HG02798 (cell line): ENCODE data around the gene TTC28.
"Not testable (repeated sequence)": the region's sequence is repeated elsewhere in the genome, so short reads cannot be mapped to it uniquely, and the experiment has no call there.

Experiments
- ATAC-seq: cut with Tn5 transposase; IDR thresholded peaks from one replicate; pipeline ENCODE4 v1.9.1; 2021; ENCODE audit warnings: mild to moderate bottlenecking; ENCODE audit not compliant: unreplicated experiment, poor library complexity

Gene TTC28

GRCh38 chr22:28609921-28610320, 69.7 kb downstream of the TTC28 start:
- ATAC-seq = no peak

DNA sequence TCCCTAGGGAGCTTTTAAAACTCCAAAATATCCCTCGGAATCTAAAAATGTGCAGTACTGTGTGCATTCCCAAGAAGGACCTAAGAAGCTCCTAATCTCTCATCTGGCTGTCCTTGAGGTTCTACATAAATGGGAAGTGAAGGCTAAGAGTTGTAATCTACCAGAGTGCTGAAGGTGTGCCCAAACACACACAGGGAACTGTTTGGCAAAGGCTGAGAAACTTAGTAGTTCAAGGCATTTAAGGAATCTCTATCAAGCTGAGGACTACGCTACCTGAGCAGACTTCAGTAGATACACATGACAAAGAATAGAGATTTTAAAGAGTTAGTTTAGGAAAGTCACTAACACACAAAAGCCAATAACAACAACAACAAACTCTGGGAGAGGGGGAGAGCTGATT, 71.1 kb downstream of the TTC28 start:
- no peak for ATAC-seq

GRCh38 chr22:28607795-28608194, 71.8 kb downstream of the TTC28 start:
- ATAC-seq = no peak

DNA sequence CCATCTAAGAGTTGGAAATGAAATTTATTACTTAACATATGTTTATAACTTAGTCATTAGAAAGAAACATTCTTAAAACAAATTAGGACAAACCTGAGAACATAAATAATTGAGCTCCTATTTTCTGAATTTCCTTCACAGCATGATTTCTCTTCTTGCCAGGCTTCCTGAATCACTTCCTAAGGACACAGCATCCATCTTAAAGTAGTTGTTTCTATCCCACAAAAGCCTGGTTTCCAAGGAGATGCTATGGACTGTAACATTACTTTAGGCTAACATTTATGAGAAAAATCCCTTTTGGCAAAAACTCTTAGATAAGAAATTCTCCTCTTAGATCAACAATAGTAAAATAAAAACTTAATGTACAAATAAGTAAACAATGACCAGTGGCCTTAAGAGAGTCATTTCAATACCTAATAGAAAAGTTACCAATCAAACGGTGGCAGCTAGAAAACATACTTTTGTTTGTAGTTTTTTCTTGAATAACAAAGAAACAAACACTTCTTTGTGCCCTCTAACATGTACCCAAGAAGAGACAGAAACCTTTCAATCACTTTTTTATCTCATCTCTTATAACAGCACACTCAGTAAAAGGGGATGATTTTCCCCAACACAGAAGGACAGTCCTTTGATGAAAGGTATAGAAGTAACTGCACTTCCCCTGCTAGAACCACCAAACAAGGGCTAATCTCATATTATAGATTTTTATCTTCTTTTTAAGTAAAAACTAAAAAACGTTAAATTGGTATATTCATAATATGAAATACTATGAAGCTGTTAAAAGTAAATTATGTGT, 74.5 kb downstream of the TTC28 start:
- no peak for ATAC-seq

- no peak for ATAC-seq
These were observed 77.7 kb downstream of the TTC28 start for GRCh38 chr22:28601915-28602314.

- ATAC-seq = no peak
These were observed 79.0 kb downstream of the TTC28 start for GRCh38 chr22:28600546-28601143.

- ATAC-seq = no peak
These were observed 79.9 kb downstream of the TTC28 start for GRCh38 chr22:28599693-28600092.

- no peak for ATAC-seq
These were observed 82.0 kb downstream of the TTC28 start for GRCh38 chr22:28597665-28598064.

DNA sequence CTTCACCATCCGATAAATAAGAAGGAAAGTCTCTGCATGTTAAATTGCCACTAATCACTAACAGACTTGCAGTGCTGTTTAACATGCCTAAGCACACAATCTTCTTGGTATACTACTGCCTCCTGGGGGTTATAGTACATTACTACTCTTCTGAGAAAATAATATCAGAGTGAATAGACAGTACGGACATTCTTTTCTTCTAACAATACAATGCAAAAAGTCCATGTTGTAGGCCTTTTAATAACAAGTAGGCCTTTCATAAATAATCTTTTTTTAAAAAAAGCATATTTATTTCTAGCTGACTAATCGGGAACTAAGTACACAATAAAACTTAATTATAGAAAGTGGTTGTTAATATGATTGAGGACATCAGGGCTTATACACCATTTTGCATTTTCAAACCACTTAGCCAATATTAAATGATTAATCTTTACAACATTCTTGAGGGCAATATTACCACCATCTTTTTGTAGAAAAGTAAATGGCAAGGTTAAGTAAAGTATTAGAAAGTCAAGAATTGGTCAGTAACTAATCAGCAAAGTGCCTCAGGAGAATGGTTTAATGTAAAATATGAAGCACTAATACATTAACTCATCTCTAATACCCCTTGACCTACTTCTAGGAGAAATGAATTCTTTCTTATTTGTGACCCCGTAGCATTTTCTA, 84.7 kb downstream of the TTC28 start:
- ATAC-seq = no peak

DNA sequence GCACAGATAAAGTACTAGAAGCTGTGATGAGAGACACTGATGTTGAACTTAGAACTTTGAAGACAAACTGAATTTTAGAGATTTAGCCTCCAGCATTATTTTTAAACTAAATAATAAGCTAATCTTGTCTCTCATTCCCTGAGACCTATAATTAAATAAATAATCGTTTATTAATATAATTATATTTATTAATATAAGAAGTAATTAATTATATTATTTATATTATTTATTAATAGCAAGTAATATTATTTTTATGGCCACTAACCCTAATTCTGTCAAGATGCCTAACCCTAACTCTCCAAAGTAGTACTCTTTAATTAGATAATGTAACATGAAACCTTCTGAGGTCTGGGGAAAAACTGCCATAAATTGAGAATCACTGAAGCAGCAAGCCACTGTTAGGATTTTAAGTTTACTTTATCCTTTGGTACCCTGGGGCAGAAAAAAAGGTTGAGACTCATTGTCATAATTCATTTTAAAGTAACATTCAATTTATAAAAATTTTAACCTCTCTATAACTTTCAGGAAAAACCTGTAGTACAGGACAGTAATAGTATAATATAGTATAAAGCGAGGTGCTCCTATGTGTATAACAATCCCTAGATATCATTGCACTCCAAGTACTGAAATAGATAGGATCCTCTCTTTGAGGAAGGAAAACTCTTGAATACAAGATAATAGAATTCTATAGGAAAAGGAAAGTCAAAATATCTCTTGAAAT, 85.4 kb downstream of the TTC28 start:
- no peak for ATAC-seq

DNA sequence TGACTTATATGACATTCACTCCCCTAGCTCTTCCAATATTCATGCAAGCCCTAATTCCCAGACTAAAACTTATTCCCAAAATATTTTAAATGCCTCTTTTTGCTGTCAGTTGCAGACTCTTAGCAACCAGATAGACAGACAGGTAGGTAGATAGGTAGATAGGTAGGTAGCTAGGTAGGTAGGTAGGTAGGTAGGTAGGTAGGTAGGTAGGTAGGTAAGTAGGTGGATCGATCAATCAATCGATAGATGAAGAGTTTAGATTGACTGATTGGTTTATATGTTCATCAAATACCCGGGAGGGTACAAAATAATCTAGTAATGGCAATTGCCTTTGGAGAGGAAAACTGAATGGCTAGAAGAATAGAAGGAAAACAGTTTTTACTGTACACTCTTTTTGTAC, 86.3 kb downstream of the TTC28 start:
- ATAC-seq = no peak

- no peak for ATAC-seq
These were observed 90.4 kb downstream of the TTC28 start for GRCh38 chr22:28589102-28589750.

- ATAC-seq = no peak
These were observed 94.3 kb downstream of the TTC28 start for GRCh38 chr22:28585324-28585723.

DNA sequence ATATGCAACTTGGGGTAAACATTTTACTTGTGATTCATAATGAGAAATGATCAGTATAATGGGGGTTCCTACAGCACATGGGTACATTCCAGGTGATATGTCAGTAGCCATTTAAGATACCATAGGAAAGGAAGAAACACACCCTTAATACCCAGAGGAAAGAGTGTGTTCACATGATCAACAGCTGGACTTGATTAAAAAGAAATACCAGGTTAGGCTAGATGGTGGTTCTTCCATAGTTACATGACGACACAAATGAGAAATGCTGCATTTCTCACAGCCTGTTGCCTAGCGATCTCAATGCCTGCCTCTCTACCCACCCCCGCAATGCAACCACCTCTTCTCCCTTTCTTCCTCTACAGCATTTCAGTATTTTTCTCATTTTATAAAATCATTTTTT, 96.8 kb downstream of the TTC28 start:
- no peak for ATAC-seq

GRCh38 chr22:28581016-28581415, 98.6 kb downstream of the TTC28 start:
- no peak for ATAC-seq

DNA sequence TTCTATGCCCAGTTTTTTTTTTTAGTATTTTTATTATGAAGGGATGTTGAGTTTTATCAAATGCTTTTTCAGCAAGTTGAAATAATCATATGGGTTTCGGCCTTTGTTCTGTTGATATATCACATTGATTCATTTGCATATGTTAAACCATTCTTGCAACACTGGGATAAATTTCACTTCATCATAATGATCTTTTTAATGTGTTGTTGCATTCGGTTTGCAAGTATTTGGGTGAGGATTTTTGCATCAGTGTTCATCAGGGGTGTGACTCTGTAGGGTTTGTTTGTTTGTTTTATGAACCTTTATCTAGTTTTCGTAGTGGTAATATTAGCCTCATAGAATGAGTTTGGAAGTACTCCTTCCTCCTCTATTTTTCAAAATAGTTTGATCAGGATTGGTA, 103.5 kb downstream of the TTC28 start:
- no peak for ATAC-seq

DNA sequence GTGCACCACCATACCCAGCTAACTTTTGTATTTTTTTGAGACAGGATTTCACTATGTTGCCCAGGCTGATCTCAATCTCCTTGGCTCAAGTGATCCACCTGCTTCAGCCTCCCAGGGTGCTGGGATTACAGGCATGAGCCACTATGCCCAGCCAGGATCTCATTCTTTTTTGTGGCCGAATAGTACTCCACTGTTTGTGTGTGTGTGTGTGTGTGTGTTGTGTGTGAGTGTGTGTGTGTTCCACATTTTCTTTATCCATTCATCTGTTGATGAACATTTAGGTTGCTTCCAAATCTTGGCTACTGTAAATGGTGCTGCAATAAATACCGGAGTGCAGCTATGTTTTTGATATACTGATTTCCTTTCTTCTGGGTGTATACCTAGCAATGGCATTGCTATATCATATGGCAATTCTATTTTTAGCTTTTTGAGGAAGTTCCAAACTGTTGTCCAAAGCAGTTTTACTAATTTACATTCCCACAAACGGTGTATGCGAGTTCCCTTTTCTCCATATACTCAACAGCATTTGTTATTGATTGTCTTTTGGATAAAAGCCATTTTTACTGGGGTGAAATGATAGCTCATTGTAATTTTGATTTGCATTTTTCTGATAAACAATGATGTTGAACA, 105.4 kb downstream of the TTC28 start:
- no peak for ATAC-seq

DNA sequence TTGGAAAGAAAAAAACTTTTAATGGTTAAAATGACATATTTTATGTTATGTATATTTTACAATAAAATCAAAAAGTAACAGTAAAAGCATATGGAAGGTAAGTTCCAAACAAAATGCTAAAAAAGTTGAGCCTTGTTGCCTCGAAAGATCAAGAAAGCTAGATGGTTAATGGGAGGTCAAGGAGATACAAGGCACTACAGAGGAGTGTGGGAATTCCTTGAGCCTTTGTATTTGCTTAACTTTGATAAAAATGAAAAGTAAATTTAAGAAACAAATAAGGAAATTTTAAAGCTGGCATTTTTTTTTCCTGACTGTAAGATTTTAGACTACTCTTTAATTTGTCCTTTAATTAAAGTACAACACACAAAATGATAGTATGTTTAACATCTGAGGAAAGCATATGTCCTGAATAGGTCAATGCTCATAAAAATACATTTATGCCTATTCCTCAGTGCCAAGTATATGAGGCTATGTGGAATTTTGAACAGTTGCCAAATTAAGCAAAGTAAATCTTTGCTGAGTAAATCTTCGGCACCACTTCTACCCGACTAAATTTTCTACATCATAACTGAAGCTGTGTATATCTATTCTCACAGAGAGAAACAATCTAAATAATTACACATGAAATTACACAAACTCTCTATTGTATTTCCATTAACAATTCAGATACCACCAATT, 108.8 kb downstream of the TTC28 start:
- ATAC-seq = no peak

GRCh38 chr22:28568974-28569373, 110.7 kb downstream of the TTC28 start:
- not testable (repeated sequence) for ATAC-seq
